Prostate gland (tissue), 2 donors: Measurements from ENCODE around the gene UHRF2.

Experiments
- CTCF ChIP-seq, 4 experiments: fragments of 200-600 bp in 2 of 4; fragments of 450-650 bp in 2 of 4; sonication (generic) in 2 of 4; IDR thresholded peaks; 1 replicate in 3 of 4; 2 replicates in 1 of 4; pipeline ENCODE4 v1.5.1; 2016 to 2019; ENCODE audit warnings: antibody characterized with exemption in 4 of 4, mild to moderate bottlenecking in 2 of 4, moderate library complexity in 2 of 4
- POLR2A ChIP-seq: fragments of 450-650 bp; IDR thresholded peaks from one replicate; pipeline ENCODE4 v1.6.1; 2016; ENCODE audit warnings: antibody characterized with exemption, mild to moderate bottlenecking

GRCh38 chr9:6414247-6414641 is 1.2 kb downstream of the UHRF2 start:
- TF ChIP-seq CTCF (IDR thresholded peaks at IDR 0.05) (no peak), POLR2A (no peak)
